GM12864 (cell line): ENCODE measurements around the gene PSEN2.

ENCODE experiments used
- DNase-seq: peaks from one replicate; pipeline ENCODE4 v3.0.0-alpha.2; 2011; ENCODE audit warnings: low read depth
- H3K4me3 ChIP-seq: 2 replicates; pipeline ENCODE4 v1.5.1; 2011; ENCODE audit warnings: mild to moderate bottlenecking, low read depth, low read length, control low read depth
- TF ChIP-seq, protein P1 (sequence below): IDR thresholded peaks from 2 replicates; pipeline ENCODE4 v1.5.1; 2011; ENCODE audit warnings: low read depth, mild to moderate bottlenecking, moderate library complexity, low read length, control low read depth, inconsistent platforms; ENCODE audit errors: missing control alignments

Gene PSEN2

DNA sequence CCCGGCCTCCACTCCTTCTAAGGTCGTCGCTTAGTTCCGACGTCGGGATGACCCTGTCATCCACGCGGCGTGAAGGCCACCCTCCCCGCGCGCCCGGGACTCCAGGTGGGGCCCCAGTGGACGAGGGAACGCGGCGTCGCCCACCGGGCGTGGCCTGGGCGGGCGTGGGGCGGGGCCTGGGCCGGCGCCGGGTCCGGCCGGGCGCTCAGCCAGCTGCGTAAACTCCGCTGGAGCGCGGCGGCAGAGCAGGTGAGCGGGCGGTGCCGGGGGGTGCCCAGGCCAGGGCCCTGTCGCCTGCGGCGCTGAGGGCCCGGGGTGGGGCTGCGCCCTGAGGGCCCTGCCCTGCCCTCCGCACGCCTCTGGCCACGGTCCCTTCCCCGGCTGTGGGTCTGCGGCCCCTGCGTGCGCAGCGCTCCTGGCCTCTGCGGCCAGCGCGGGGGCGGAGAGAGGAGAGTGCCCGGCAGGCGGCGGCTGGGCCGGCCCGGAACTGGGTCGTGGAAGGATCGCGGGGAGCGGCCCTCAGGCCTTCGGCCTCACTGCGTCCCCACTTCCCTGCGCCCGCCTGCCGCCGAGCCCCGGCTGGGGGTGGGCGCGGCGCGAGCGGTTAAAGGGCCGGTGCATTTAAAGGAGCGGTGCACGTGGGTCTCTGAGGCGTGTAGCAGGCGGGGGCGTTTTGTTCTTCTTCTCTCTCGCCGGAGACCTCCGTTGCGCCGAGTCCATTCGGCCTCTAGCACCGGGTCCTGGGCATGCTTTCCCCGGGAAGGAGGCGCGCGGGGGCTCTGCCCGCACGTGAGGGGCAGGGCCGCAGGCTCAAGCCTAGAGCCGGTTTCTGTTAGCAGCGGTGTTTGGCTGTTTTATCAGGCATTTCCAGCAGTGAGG lies at the start of gene PSEN2:
Gene PSEN2 (plus strand): TSS at position 216 of the 879 bp plus-strand sequence. CDS start 11,292 bp downstream, outside the sequence.
- DNase-seq: no peak
- TF ChIP-seq, protein P1, sequence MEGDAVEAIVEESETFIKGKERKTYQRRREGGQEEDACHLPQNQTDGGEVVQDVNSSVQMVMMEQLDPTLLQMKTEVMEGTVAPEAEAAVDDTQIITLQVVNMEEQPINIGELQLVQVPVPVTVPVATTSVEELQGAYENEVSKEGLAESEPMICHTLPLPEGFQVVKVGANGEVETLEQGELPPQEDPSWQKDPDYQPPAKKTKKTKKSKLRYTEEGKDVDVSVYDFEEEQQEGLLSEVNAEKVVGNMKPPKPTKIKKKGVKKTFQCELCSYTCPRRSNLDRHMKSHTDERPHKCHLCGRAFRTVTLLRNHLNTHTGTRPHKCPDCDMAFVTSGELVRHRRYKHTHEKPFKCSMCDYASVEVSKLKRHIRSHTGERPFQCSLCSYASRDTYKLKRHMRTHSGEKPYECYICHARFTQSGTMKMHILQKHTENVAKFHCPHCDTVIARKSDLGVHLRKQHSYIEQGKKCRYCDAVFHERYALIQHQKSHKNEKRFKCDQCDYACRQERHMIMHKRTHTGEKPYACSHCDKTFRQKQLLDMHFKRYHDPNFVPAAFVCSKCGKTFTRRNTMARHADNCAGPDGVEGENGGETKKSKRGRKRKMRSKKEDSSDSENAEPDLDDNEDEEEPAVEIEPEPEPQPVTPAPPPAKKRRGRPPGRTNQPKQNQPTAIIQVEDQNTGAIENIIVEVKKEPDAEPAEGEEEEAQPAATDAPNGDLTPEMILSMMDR: no peak
- peak within 1 kb of the TSS; percentile 91 for H3K4me3 ChIP-seq

- H3K4me3 ChIP-seq: no peak overlapping the region
- no peak for DNase-seq
- TF ChIP-seq, protein P1: no peak
These were observed 49.3 kb upstream of the PSEN2 start for GRCh38 chr1:226820941-226821718.

- no peak for DNase-seq
- no peak overlapping the region for H3K4me3 ChIP-seq
- TF ChIP-seq, protein P1: no peak
These were observed 48.7 kb upstream of the PSEN2 start for GRCh38 chr1:226821719-226822085.

DNA sequence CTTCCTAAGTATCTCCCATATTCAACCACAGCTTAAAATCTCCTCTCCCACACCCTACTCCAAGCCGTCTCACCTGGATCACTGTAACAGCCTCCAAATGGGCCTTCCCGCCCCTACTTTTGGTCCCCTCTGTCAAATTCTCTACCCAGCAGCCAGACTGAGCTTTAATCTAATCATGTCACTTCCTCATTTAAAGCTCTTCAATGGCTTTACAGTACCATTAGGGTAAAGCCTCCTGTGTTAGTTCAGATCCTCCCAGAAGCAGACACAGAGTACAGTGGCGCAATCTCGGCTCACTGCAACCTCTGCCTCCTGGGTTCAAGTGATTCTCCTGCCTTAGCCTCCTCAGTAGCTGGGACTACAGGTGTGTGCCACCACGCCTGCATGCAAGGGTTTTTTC lies 46.8 kb upstream of the PSEN2 start:
- DNase-seq: no peak
- TF ChIP-seq, protein P1: no peak
- no peak overlapping the region for H3K4me3 ChIP-seq

DNA sequence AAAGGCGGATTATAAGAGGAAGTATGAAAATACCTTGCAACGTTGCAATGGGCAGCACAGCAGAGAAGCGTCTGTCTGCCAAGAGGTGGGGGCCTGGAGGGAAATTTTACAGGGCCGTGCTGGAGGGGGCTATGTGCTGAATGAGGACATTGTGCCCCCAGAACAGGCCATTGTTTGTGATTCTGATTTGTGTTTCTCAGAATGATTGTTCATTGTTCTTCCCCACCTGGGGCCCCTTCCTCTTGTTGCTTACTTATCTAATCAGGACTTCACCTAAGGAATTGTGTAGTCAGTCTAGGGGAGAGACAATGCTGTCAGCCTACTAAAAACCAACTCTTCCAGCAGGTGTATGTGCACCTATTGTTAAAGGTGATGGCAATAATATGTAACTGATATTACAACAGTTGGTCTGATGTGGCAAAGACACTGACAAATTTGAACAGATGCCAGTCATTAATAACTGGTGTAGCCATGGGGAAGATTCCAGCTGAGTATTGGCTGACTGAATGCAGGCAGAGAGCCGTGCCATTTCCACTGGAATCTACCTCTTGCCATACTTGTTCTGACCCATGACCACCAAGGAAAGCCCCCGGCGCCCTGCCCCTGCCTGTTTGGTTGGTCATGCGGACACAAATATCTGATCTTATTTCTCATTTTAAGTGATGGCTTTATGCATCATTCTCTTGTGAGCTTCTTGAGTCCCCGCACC lies 45.2 kb upstream of the PSEN2 start:
- TF ChIP-seq, protein P1: no peak
- no peak overlapping the region for H3K4me3 ChIP-seq
- no peak for DNase-seq

DNA sequence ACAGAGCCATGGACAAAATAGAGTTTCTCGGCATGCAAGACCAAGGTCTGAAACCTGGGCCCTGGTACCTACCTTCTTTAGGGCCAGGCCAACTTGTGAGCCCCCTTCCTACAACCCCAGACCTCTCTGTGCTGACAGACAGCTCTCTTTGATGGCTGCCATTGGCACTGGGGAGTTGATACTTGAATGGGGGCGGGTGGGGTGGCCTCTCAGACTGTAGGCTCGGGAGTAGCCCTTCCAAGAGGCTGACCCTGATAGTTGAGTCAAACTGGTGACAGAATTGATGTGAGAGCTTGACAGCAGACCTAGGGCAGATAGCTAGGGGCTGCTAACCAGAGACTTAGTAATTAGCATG lies 44.7 kb upstream of the PSEN2 start:
- TF ChIP-seq, protein P1: no peak
- no peak for DNase-seq
- no peak overlapping the region for H3K4me3 ChIP-seq
